CD4-positive, alpha-beta T cell treated with Interleukin-15 for 4 hours (primary cell): Measurements from ENCODE around the gene MICAL2.

ENCODE experiments used
- DNase-seq: peaks from one replicate; pipeline ENCODE4 v3.0.0-alpha.2; 2020; ENCODE audit warnings: low spot score

MICAL2 gene

GRCh38 chr11:12110201-12110713, at the start of gene MICAL2:
Gene MICAL2 (plus strand): TSS chr11:12110590. CDS start chr11:12162156, 51,566 bp downstream.
- DNase-seq, result peak; percentile 82

GRCh38 chr11:12061851-12062560, 48.4 kb upstream of the MICAL2 start:
- no peak for DNase-seq

- no peak for DNase-seq
Measured at GRCh38 chr11:12063251-12063650, 47.1 kb upstream of the MICAL2 start.

- DNase-seq, result no peak
Measured at GRCh38 chr11:12064136-12064953, 46.0 kb upstream of the MICAL2 start.

GRCh38 chr11:12064954-12065280, 45.5 kb upstream of the MICAL2 start:
- no peak for DNase-seq

- DNase-seq, result no peak
Measured at GRCh38 chr11:12066056-12066798, 44.2 kb upstream of the MICAL2 start.

GRCh38 chr11:12066799-12067508, 43.4 kb upstream of the MICAL2 start:
- no peak for DNase-seq

GRCh38 chr11:12067796-12068357, 42.5 kb upstream of the MICAL2 start:
- no peak for DNase-seq

GRCh38 chr11:12069066-12069676, 41.2 kb upstream of the MICAL2 start:
- DNase-seq, result no peak

GRCh38 chr11:12070446-12071267, 39.7 kb upstream of the MICAL2 start:
- no peak for DNase-seq

- no peak for DNase-seq
Measured at GRCh38 chr11:12071574-12071973, 38.8 kb upstream of the MICAL2 start.

GRCh38 chr11:12073436-12073835, 37.0 kb upstream of the MICAL2 start:
- DNase-seq, result no peak

GRCh38 chr11:12073886-12074285, 36.5 kb upstream of the MICAL2 start:
- DNase-seq, result no peak

GRCh38 chr11:12074529-12075195, 35.7 kb upstream of the MICAL2 start:
- no peak for DNase-seq

- no peak for DNase-seq
Measured at GRCh38 chr11:12075291-12075690, 35.1 kb upstream of the MICAL2 start.

GRCh38 chr11:12075822-12076821, 34.3 kb upstream of the MICAL2 start:
- no peak for DNase-seq

GRCh38 chr11:12076840-12077534, 33.4 kb upstream of the MICAL2 start:
- DNase-seq, result no peak
